Activated gamma-delta T cell treated with Interleukin-2 at 50 U/mL for 16 hours (primary cell): ENCODE measurements around the gene ZDHHC14.
"Not testable (repeated sequence)": the region's sequence is repeated elsewhere in the genome, so short reads cannot be mapped to it uniquely, and the experiment has no call there.

Experiments used
- DNase-seq: peaks from one replicate; pipeline ENCODE4 v3.0.0-alpha.2; 2020

The ZDHHC14 gene

GRCh38 chr6:157408427-157408826 lies 27.4 kb downstream of the ZDHHC14 start:
- DNase-seq: not testable (repeated sequence)

GRCh38 chr6:157410045-157410444 lies 29.1 kb downstream of the ZDHHC14 start:
- no peak for DNase-seq

- no peak for DNase-seq
Measured at GRCh38 chr6:157411368-157411767, 30.4 kb downstream of the ZDHHC14 start.

GRCh38 chr6:157412791-157413190 lies 31.8 kb downstream of the ZDHHC14 start:
- DNase-seq: no peak

- DNase-seq: no peak
Measured at GRCh38 chr6:157420497-157420896, 39.5 kb downstream of the ZDHHC14 start.

GRCh38 chr6:157424491-157425020 lies 43.6 kb downstream of the ZDHHC14 start:
- no peak for DNase-seq

DNA sequence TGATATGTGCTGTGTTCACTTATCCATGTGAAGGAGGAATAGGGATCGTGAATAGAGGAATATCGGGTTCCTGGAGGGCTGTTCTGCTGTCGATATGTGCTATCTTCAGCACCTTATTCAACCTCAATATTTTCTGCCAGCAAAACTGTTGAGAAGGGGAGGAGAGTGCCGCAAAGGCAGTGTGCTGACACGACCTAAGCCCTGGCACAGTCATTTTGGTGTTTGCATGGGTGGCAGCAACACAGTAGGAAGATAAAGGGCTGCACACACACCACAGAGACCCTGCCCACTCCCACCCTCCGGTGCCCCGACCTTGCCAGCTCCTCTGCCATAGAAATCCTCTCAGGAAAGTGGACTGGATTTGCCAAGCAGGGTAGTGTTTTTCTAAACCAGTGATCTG lies 47.0 kb downstream of the ZDHHC14 start:
- no peak for DNase-seq

GRCh38 chr6:157428427-157429202 lies 47.6 kb downstream of the ZDHHC14 start:
- no peak for DNase-seq

- DNase-seq: no peak
Measured at GRCh38 chr6:157429248-157429647, 48.3 kb downstream of the ZDHHC14 start.

- DNase-seq: no peak
Measured at GRCh38 chr6:157430834-157431233, 49.8 kb downstream of the ZDHHC14 start.

- no peak for DNase-seq
Measured at GRCh38 chr6:157432231-157432891, 51.4 kb downstream of the ZDHHC14 start.

- DNase-seq: no peak
Measured at GRCh38 chr6:157432892-157433265, 51.9 kb downstream of the ZDHHC14 start.

GRCh38 chr6:157433678-157434081 lies 52.7 kb downstream of the ZDHHC14 start:
- DNase-seq: no peak

- no peak for DNase-seq
Measured at GRCh38 chr6:157434349-157435033, 53.5 kb downstream of the ZDHHC14 start.

DNA sequence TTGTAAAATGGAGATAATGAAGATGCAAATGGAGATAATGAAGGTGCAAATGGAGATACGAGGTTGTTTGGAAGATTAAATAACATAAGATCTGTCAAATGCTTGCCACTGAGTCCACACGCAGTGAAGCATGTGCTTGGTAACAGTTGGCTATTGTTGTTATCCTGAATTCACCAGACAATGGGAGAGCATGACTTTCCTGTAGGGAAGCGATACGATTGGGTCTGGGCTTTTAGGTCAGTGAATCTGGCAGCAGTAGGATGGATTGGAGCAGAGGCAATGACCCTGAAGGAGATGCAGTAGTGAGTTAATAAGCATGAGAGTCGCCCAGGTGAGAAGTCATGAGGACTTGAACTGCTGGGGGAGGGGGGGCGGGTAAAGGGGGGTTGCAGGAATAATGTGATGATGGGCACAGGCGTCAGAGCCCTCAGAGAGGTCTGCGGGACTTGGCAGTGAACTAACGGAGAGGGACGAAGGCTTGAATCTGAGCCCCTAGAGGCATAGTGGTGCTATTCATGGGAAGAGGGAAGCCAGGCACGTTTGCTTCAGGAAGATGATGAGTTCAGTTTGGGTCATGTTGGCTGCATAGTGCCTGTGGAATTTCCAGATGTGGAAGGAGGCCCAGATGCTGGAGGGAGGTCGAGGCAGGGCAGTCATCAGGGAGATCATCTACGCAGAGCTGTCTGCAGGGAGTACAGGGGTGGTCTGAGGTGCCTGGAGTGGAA lies 55.4 kb downstream of the ZDHHC14 start:
- DNase-seq: no peak

DNA sequence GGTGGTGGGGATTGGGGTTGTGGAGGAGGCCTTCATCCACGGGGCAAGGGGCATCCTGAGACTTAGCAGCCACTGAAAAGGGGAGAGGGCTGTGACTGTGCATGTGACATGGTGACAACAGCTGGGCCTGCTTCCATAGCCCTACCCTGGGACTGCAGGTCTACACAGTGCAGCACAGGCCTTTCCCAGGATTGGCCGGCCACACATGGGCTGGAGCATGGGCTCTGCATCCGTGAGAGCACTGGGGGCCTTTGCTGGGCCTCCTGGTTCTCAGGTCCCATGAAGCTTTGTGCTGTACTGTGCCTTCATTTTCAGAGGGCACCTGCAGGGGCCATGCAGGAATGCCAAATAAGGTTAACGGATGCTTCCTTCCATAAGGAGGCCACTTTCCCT lies 56.0 kb downstream of the ZDHHC14 start:
- no peak for DNase-seq

- DNase-seq: no peak
Measured at GRCh38 chr6:157438611-157439111, 57.7 kb downstream of the ZDHHC14 start.

DNA sequence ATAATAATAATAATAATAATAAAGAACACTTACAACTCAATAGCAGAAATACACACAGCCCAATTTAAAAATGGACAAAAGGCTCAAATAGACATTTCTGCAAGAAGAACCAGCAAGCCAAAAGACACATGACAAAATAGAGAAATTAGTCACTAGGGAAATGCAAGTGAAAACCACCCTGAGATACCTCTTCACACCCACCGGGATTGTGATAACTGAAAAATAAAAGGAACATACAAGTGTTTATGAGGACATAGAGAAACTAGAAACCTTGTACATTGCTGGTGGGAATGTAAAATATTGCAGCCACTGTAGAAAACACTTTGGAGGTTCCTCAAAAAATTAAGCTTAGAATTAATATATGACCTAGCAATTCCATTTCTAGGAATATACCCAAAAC lies 59.2 kb downstream of the ZDHHC14 start:
- DNase-seq: no peak

DNA sequence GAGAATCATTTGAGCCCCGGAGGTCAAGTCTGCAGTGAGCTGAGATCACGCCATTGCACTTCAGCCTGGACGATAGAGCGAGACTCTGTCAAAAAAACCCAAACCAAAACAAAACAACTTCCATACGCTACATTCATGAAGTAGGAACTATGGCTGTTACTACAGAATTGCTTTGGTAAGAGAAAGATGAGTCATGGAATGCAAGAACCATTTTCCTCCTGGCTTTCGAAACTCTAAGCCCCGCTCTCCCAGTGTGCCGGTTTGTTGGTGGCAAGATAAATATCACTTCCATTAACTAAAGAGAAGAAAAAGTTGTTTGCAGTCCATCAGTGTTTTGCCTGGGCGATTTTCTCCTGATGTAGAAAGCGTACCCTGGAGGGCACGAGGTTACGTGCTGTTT lies 61.3 kb downstream of the ZDHHC14 start:
- no peak for DNase-seq

DNA sequence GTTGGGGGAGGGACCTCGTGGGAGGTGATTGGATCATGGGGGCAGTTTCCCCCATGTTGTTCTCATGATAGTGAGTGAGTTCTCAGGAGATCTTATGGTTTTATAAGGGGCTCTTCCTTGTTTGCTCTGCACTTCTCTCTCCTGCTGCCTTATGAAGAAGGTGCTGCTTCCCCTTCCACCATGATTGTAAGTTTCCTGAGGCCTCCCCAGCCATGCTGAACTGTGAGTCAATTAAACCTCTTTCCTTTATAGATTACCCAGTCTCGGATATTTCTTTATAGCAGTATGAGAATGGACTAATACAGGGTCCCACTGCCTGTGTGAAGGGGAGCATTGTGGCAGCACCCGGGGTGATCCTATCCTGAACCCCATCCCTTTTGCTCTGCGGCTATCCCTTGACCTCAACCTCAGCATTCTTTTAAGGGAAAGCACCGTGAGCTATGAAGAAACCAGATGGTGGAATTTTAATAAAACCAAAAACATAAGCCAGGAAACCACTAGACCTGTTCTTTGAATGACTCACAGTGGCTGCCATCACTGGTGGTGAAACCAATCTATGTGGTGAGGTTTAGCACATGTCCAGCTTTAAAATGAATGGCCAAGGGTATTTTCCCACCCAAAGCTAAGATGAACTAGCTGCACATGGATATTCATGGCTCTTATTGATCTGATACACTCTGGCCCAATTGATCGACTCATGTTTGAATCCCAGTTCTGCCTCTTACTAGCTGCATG lies 62.2 kb downstream of the ZDHHC14 start:
- no peak for DNase-seq

GRCh38 chr6:157445277-157446009 lies 64.5 kb downstream of the ZDHHC14 start:
- no peak for DNase-seq
